Adrenal gland (tissue), 5 donors: ENCODE results near the gene ARSI.

Source experiments
- POLR2A ChIP-seq, 2 donors: fragments of 450-650 bp; IDR thresholded peaks; one replicate each; pipeline ENCODE4 v1.6.1; 2017; ENCODE audit warnings: antibody characterized with exemption in 2 of 2, mild to moderate bottlenecking in 2 of 2, moderate library complexity in 1 of 2
- TF ChIP-seq, protein P1 (sequence below), 6 experiments: fragments of 450-650 bp in 4 of 6; fragments of 200-600 bp in 2 of 6; sonication (generic) in 1 of 6; IDR thresholded peaks; 1 replicate in 5 of 6; 2 replicates in 1 of 6; pipeline versions ENCODE4 v1.5.1 to v1.8.0; 2016 to 2021; ENCODE audit warnings: antibody characterized with exemption in 6 of 6, mild to moderate bottlenecking in 2 of 6, moderate library complexity in 1 of 6
- donor health status: DM: no; HTN: no; CAD: no.

DNA sequence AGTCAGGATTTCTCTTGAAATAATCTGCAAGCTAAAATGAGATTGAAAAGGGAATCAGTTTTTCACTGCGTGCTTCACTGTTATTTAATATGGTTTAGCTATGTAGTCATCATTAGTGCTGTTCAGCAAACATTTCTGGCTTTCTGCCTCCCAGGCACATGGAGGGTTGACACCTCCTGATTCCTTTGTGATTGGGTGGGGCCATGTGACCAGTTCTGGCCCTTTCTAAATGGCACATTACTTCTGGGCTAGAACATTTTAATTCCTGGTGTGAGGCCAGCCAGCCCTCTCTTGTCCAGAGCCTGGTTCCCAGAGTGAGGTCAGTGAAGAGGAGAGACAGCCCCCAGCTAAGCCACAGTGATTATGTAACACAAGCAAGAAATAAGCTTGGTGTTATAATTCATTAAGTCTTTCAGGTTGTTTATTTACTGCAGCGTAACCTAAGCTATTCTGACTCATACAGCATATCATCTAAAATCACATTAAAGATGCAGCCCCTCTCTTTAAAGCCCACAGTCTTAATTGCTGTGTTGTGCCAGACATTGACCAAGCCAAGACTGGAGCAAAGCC, 17.4 kb upstream of the ARSI start:
- TF ChIP-seq, protein P1, sequence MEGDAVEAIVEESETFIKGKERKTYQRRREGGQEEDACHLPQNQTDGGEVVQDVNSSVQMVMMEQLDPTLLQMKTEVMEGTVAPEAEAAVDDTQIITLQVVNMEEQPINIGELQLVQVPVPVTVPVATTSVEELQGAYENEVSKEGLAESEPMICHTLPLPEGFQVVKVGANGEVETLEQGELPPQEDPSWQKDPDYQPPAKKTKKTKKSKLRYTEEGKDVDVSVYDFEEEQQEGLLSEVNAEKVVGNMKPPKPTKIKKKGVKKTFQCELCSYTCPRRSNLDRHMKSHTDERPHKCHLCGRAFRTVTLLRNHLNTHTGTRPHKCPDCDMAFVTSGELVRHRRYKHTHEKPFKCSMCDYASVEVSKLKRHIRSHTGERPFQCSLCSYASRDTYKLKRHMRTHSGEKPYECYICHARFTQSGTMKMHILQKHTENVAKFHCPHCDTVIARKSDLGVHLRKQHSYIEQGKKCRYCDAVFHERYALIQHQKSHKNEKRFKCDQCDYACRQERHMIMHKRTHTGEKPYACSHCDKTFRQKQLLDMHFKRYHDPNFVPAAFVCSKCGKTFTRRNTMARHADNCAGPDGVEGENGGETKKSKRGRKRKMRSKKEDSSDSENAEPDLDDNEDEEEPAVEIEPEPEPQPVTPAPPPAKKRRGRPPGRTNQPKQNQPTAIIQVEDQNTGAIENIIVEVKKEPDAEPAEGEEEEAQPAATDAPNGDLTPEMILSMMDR (IDR thresholded peaks at IDR 0.05) = no peak
- no peak for TF ChIP-seq POLR2A (IDR thresholded peaks at IDR 0.05)
